H9 (cell line): ENCODE measurements around the gene RGS3. TPM values are rescaled to one million over a fixed set of nuclear protein-coding genes. Genes with fewer than 3 reads are reported as not detected.

ENCODE experiments used
- DNase-seq: peaks from one replicate; pipeline ENCODE4 v3.0.0-alpha.2; 2017
- H2AFZ ChIP-seq: one replicate; pipeline ENCODE4 v1.6.1; 2013; ENCODE audit warnings: mild to moderate bottlenecking, low read length, control low read depth, moderate library complexity
- H2AK5ac ChIP-seq: 2 replicates; pipeline ENCODE4 v1.6.1; 2013; ENCODE audit warnings: low read length, control low read depth, mixed read lengths; ENCODE audit not compliant: insufficient read length
- H2BK120ac ChIP-seq: one replicate; pipeline ENCODE4 v1.6.1; 2013; ENCODE audit warnings: low read depth, mild to moderate bottlenecking, low read length, control low read depth, inconsistent platforms; ENCODE audit not compliant: poor library complexity, severe bottlenecking
- H2BK12ac ChIP-seq: 2 replicates; pipeline ENCODE4 v1.6.1; 2013; ENCODE audit warnings: low read length, control low read depth, mixed read lengths, low read depth; ENCODE audit not compliant: insufficient read length
- H2BK15ac ChIP-seq: 2 replicates; pipeline ENCODE4 v1.6.1; 2013; ENCODE audit warnings: low read depth, low read length, control low read depth
- H2BK20ac ChIP-seq: one replicate; pipeline ENCODE4 v1.6.1; 2013; ENCODE audit warnings: low read depth, mild to moderate bottlenecking, low read length, control low read depth, inconsistent platforms; ENCODE audit not compliant: poor library complexity, severe bottlenecking
- H2BK5ac ChIP-seq: 2 replicates; pipeline ENCODE4 v1.6.1; 2013; ENCODE audit warnings: low read length, control low read depth, mixed read lengths; ENCODE audit not compliant: insufficient read length
- H3K14ac ChIP-seq: 2 replicates; pipeline ENCODE4 v1.6.1; 2013; ENCODE audit warnings: low read length, control low read depth; ENCODE audit not compliant: insufficient read depth
- H3K18ac ChIP-seq: 2 replicates; pipeline ENCODE4 v1.6.1; 2013; ENCODE audit warnings: low read depth, mild to moderate bottlenecking, mixed read lengths, low read length, control low read depth; ENCODE audit not compliant: insufficient read length
- H3K23ac ChIP-seq: 2 replicates; pipeline ENCODE4 v1.6.1; 2013; ENCODE audit warnings: low read length, control low read depth, mixed read lengths, low read depth; ENCODE audit not compliant: insufficient read length
- H3K23me2 ChIP-seq: 2 replicates; pipeline ENCODE4 v1.6.1; 2013; ENCODE audit warnings: low read depth, mild to moderate bottlenecking, mixed read lengths, low read length, control low read depth; ENCODE audit not compliant: insufficient read length, poor library complexity, severe bottlenecking
- H3K27ac ChIP-seq: 2 replicates; pipeline ENCODE4 v1.5.1; 2013; ENCODE audit warnings: low read length, control low read depth, mixed read lengths, low read depth; ENCODE audit not compliant: insufficient read length
- H3K27me3 ChIP-seq: 2 replicates; pipeline ENCODE4 v1.6.1; 2013; ENCODE audit warnings: low read length, control low read depth, inconsistent platforms; ENCODE audit not compliant: insufficient read depth
- H3K4ac ChIP-seq: 2 replicates; pipeline ENCODE4 v1.6.1; 2013; ENCODE audit warnings: low read depth, mild to moderate bottlenecking, control low read depth, inconsistent platforms, low read length, moderate library complexity
- H3K4me1 ChIP-seq: 2 replicates; pipeline ENCODE4 v1.6.1; 2013; ENCODE audit warnings: low read length, control low read depth, inconsistent platforms; ENCODE audit not compliant: insufficient read depth
- H3K4me2 ChIP-seq: 2 replicates; pipeline ENCODE4 v1.6.1; 2013; ENCODE audit warnings: low read length, control low read depth, mixed read lengths; ENCODE audit not compliant: insufficient read length, insufficient read depth
- H3K56ac ChIP-seq: 2 replicates; pipeline ENCODE4 v1.6.1; 2013; ENCODE audit warnings: low read depth, mild to moderate bottlenecking, mixed read lengths, low read length, control low read depth; ENCODE audit not compliant: insufficient read length
- H3K79me1 ChIP-seq: 2 replicates; pipeline ENCODE4 v1.6.1; 2013; ENCODE audit warnings: low read depth, mild to moderate bottlenecking, moderate library complexity, low read length, control low read depth, inconsistent platforms; ENCODE audit not compliant: insufficient read depth, poor library complexity, severe bottlenecking
- H3K79me2 ChIP-seq: 2 replicates; pipeline ENCODE4 v1.6.1; 2013; ENCODE audit warnings: low read length, control low read depth, inconsistent platforms; ENCODE audit not compliant: insufficient read depth
- H3K9ac ChIP-seq: 2 replicates; pipeline ENCODE4 v1.6.1; 2013; ENCODE audit warnings: low read length, control low read depth, mixed read lengths; ENCODE audit not compliant: insufficient read length; ENCODE audit errors: extremely low read depth
- H3K9me3 ChIP-seq: one replicate; pipeline ENCODE4 v1.6.1; 2013; ENCODE audit warnings: low read depth, low read length, inconsistent platforms; ENCODE audit not compliant: control insufficient read depth
- H3T11ph ChIP-seq: one replicate; pipeline ENCODE4 v1.6.1; 2013; ENCODE audit warnings: mild to moderate bottlenecking, low read length, control low read depth, inconsistent platforms
- H4K20me1 ChIP-seq: one replicate; pipeline ENCODE4 v1.6.1; 2013; ENCODE audit not compliant: control insufficient read depth, insufficient read length, insufficient read depth
- H4K5ac ChIP-seq: 2 replicates; pipeline ENCODE4 v1.6.1; 2013; ENCODE audit warnings: low read depth, mild to moderate bottlenecking, mixed read lengths, low read length, control low read depth; ENCODE audit not compliant: insufficient read length
- H4K8ac ChIP-seq: replicated peaks from 2 replicates; pipeline ENCODE4 v1.6.1; 2013; ENCODE audit warnings: low read length, control low read depth, mixed read lengths, low read depth; ENCODE audit not compliant: insufficient read length
- H4K91ac ChIP-seq: 2 replicates; pipeline ENCODE4 v1.6.1; 2013; ENCODE audit warnings: low read depth, mild to moderate bottlenecking, moderate library complexity, mixed read lengths, low read length, control low read depth; ENCODE audit not compliant: insufficient read length
- H3K27ac Mint-ChIP-seq, 3 experiments: 2 replicates in 2 of 3; 3 replicates in 1 of 3; pipeline ENCODE4 v1.8.0; 2020 to 2021; ENCODE audit warnings: mixed read lengths in 3 of 3, mild to moderate bottlenecking in 1 of 3, moderate library complexity in 1 of 3
- H3K27me3 Mint-ChIP-seq: 2 replicates; pipeline ENCODE4 v1.8.0; 2021; ENCODE audit warnings: low read depth, mild to moderate bottlenecking, moderate library complexity, mixed read lengths
- H3K36me3 Mint-ChIP-seq, 3 experiments: 2 replicates in 2 of 3; 3 replicates in 1 of 3; pipeline ENCODE4 v1.8.0; 2020 to 2021; ENCODE audit warnings: low read depth in 3 of 3, mixed read lengths in 3 of 3; ENCODE audit not compliant: insufficient read depth in 1 of 3
- H3K4me1 Mint-ChIP-seq, 2 experiments: 2 replicates each; pipeline ENCODE4 v1.8.0; 2020; ENCODE audit warnings: mixed read lengths in 2 of 2
- H3K4me3 Mint-ChIP-seq, 2 experiments: 2 replicates in 1 of 2; 3 replicates in 1 of 2; pipeline ENCODE4 v1.8.0; 2020 to 2021; ENCODE audit warnings: mild to moderate bottlenecking in 2 of 2, mixed read lengths in 2 of 2, moderate library complexity in 1 of 2
- H3K9me3 Mint-ChIP-seq, 2 experiments: 2 replicates in 1 of 2; 3 replicates in 1 of 2; pipeline ENCODE4 v1.8.0; 2020; ENCODE audit warnings: mild to moderate bottlenecking in 2 of 2, mixed read lengths in 2 of 2, moderate library complexity in 1 of 2
- CTCF ChIP-seq: fragments of 200-600 bp; sonication (generic); conservative IDR thresholded peaks from 3 replicates; pipeline ENCODE4 v1.8.0; 2021; ENCODE audit warnings: antibody characterized with exemption, mild to moderate bottlenecking
- WGBS: extraction: QIAGEN DNeasy Blood & Tissue Kit; methylation state at CpG from one replicate; pipeline ENCODE4 v1.1.7; 2013; ENCODE audit warnings: missing lambda C conversion rate, low lambda C conversion rate, mixed read lengths; ENCODE audit not compliant: insufficient read length; ENCODE audit errors: extremely low coverage; 5-methylcytosine and 5-hydroxymethylcytosine counted together
- total RNA-seq: library from RNA; stranded (reverse); gene quantifications from 2 replicates; pipeline ENCODE4 v1.2.1, GENCODE V29; 2021

RGS3 gene
- total RNA-seq, 1 experiment from 2014 or later: 13.9 TPM

- Mint-ChIP-seq H3K27me3 (no peaks in the 10 kb centered on the region), H3K4me1 (peaks cover 18 to 23% of the 10 kb centered on the region in 2 experiments), H3K36me3 (peaks cover 0 to 2% (median 0%) of the 10 kb centered on the region in 3 experiments; a peak in 2 of 7 replicates), H3K4me3 (no peak overlapping the region), H3K27ac (no peak overlapping the region; a peak in 1 of 7 replicates), H3K9me3 (no peaks in the 10 kb centered on the region; a peak in 1 of 5 replicates)
- H2BK12ac ChIP-seq: no peak overlapping the region
- no peak overlapping the region for H2AK5ac ChIP-seq
- H3K79me1 ChIP-seq: no peaks in the 10 kb centered on the region
- no peaks in the 10 kb centered on the region for H3K23me2 ChIP-seq
- H2BK120ac ChIP-seq: no peak overlapping the region
- TF ChIP-seq CTCF: no peak
- H3K18ac ChIP-seq: no peak overlapping the region
- H3K4ac ChIP-seq: no peak overlapping the region
- WGBS: no CpG with 5 or more reads among the region's 11 CpGs
- H3K9ac ChIP-seq: no peak overlapping the region
- H3K4me2 ChIP-seq: no peak overlapping the region
- no peak for DNase-seq
- H3T11ph ChIP-seq: no peak overlapping the region
- no peak overlapping the region for H3K27ac ChIP-seq
- peaks cover 2% of the 10 kb centered on the region; the same call in 1 of the 2 replicates for H3K4me1 ChIP-seq
- H3K56ac ChIP-seq: no peak overlapping the region
- no peak overlapping the region for H4K91ac ChIP-seq
- H3K79me2 ChIP-seq: no peaks in the 10 kb centered on the region
- H4K5ac ChIP-seq: no peak overlapping the region
- no peak overlapping the region for H2BK5ac ChIP-seq
- H4K8ac ChIP-seq: no peak overlapping the region
- no peak overlapping the region for H2BK15ac ChIP-seq
- H3K27me3 ChIP-seq: no peaks in the 10 kb centered on the region; the same call in 1 of the 2 replicates
- H3K9me3 ChIP-seq: no peaks in the 10 kb centered on the region
- no peak overlapping the region for H3K23ac ChIP-seq
- no peak overlapping the region; the same call in 1 of the 2 replicates for H3K14ac ChIP-seq
- no peaks in the 10 kb centered on the region for H4K20me1 ChIP-seq
- no peak overlapping the region for H2AFZ ChIP-seq
- no peak overlapping the region for H2BK20ac ChIP-seq
Measured at GRCh38 chr9:113568571-113569321, 105.2 kb downstream of the RGS3 start.
